ENCODE data around the gene CFL1.

CFL1 gene

GRCh38 chr11:65883786-65884715 is 26.1 kb upstream of the CFL1 start:
- Histone ChIP-seq H2AFZ (ENCODE audit: low read depth, low read length) (no peak overlapping the region), H3K36me3 (ENCODE audit: insufficient read depth, low read length) (peaks cover 41% of the 10 kb centered on the region), H3K27me3 (ENCODE audit: insufficient read depth, low read length) (no peaks in the 10 kb centered on the region), H3K4me1 (ENCODE audit: insufficient read depth, low read length) (peaks cover 16% of the 10 kb centered on the region), H3K4me3 (ENCODE audit: low read length) (no peak overlapping the region), H3K9me3 (ENCODE audit: low read length) (no peaks in the 10 kb centered on the region)

GRCh38 chr11:65883058-65883761 is 25.2 kb upstream of the CFL1 start:
- no peak overlapping the region for H2AFZ ChIP-seq (ENCODE audit: low read depth, low read length)
- peaks cover 11% of the 10 kb centered on the region for H3K4me1 ChIP-seq (ENCODE audit: insufficient read depth, low read length)
- H3K9me3 ChIP-seq (ENCODE audit: low read length) = no peaks in the 10 kb centered on the region
- peaks cover 41% of the 10 kb centered on the region for H3K36me3 ChIP-seq (ENCODE audit: insufficient read depth, low read length)
- H3K27me3 ChIP-seq (ENCODE audit: insufficient read depth, low read length) = no peaks in the 10 kb centered on the region
- H3K4me3 ChIP-seq (ENCODE audit: low read length) = no peak overlapping the region

GRCh38 chr11:65882120-65883057 is 24.4 kb upstream of the CFL1 start:
- peaks cover 41% of the 10 kb centered on the region for H3K36me3 ChIP-seq (ENCODE audit: insufficient read depth, low read length)
- H3K4me1 ChIP-seq (ENCODE audit: insufficient read depth, low read length) = peaks cover 9% of the 10 kb centered on the region
- H3K27me3 ChIP-seq (ENCODE audit: insufficient read depth, low read length) = no peaks in the 10 kb centered on the region
- H2AFZ ChIP-seq (ENCODE audit: low read depth, low read length) = no peak overlapping the region
- no peak overlapping the region for H3K4me3 ChIP-seq (ENCODE audit: low read length)
- H3K9me3 ChIP-seq (ENCODE audit: low read length) = no peaks in the 10 kb centered on the region

- Histone ChIP-seq H3K9me3 (ENCODE audit: low read length) (no peaks in the 10 kb centered on the region), H3K4me1 (ENCODE audit: insufficient read depth, low read length) (peaks cover 2% of the 10 kb centered on the region), H3K36me3 (ENCODE audit: insufficient read depth, low read length) (peaks cover 32% of the 10 kb centered on the region), H3K4me3 (ENCODE audit: low read length) (no peak overlapping the region), H3K27me3 (ENCODE audit: insufficient read depth, low read length) (no peaks in the 10 kb centered on the region), H2AFZ (ENCODE audit: low read depth, low read length) (no peak overlapping the region)
Measured at GRCh38 chr11:65880844-65881421, 23.0 kb upstream of the CFL1 start.

GRCh38 chr11:65880027-65880426 is 22.0 kb upstream of the CFL1 start:
- Histone ChIP-seq H3K9me3 (ENCODE audit: low read length) (no peaks in the 10 kb centered on the region), H3K36me3 (ENCODE audit: insufficient read depth, low read length) (peaks cover 23% of the 10 kb centered on the region), H3K4me1 (ENCODE audit: insufficient read depth, low read length) (peaks cover 2% of the 10 kb centered on the region), H3K4me3 (ENCODE audit: low read length) (no peak overlapping the region), H3K27me3 (ENCODE audit: insufficient read depth, low read length) (no peaks in the 10 kb centered on the region), H2AFZ (ENCODE audit: low read depth, low read length) (no peak overlapping the region)

- H2AFZ ChIP-seq (ENCODE audit: low read depth, low read length) = no peak within 1 kb of the TSS
- no peak within 1 kb of the TSS for H3K4me3 ChIP-seq (ENCODE audit: low read length)
- peaks cover 2% of the 10 kb centered on the region for H3K4me1 ChIP-seq (ENCODE audit: insufficient read depth, low read length)
- peaks cover 21% of the 10 kb centered on the region for H3K36me3 ChIP-seq (ENCODE audit: insufficient read depth, low read length)
- no peaks in the 10 kb centered on the region for H3K27me3 ChIP-seq (ENCODE audit: insufficient read depth, low read length)
- H3K9me3 ChIP-seq (ENCODE audit: low read length) = no peaks in the 10 kb centered on the region
Measured at GRCh38 chr11:65879617-65880016, 21.6 kb upstream of the CFL1 start, which contains the start of gene CTSW. Gene CTSW, plus strand, starts transcription at chr11:65879837. Its CDS starts 18 bp downstream, at chr11:65879855.

GRCh38 chr11:65873318-65874156 is 15.6 kb upstream of the CFL1 start:
- Histone ChIP-seq H2AFZ (ENCODE audit: low read depth, low read length) (peak overlapping the region; percentile 75), H3K9me3 (ENCODE audit: low read length) (no peaks in the 10 kb centered on the region), H3K27me3 (ENCODE audit: insufficient read depth, low read length) (no peaks in the 10 kb centered on the region), H3K4me3 (ENCODE audit: low read length) (peak overlapping the region; percentile 40), H3K36me3 (ENCODE audit: insufficient read depth, low read length) (no peaks in the 10 kb centered on the region), H3K4me1 (ENCODE audit: insufficient read depth, low read length) (peaks cover 15% of the 10 kb centered on the region)

- Histone ChIP-seq H3K9me3 (ENCODE audit: low read length) (no peaks in the 10 kb centered on the region), H3K27me3 (ENCODE audit: insufficient read depth, low read length) (no peaks in the 10 kb centered on the region), H3K4me1 (ENCODE audit: insufficient read depth, low read length) (peaks cover 15% of the 10 kb centered on the region), H3K36me3 (ENCODE audit: insufficient read depth, low read length) (no peaks in the 10 kb centered on the region), H3K4me3 (ENCODE audit: low read length) (peak within 1 kb of the TSS; percentile 40), H2AFZ (ENCODE audit: low read depth, low read length) (peak within 1 kb of the TSS; percentile 75)
Measured at GRCh38 chr11:65872586-65873317, 14.8 kb upstream of the CFL1 start, which contains the start of gene EFEMP2. Gene EFEMP2, minus strand, starts transcription at chr11:65872800. Its CDS starts 446 bp downstream, at chr11:65872354.

- no peak overlapping the region for H2AFZ ChIP-seq (ENCODE audit: low read depth, low read length)
- H3K4me3 ChIP-seq (ENCODE audit: low read length) = no peak overlapping the region
- peaks cover 15% of the 10 kb centered on the region for H3K4me1 ChIP-seq (ENCODE audit: insufficient read depth, low read length)
- H3K27me3 ChIP-seq (ENCODE audit: insufficient read depth, low read length) = no peaks in the 10 kb centered on the region
- H3K9me3 ChIP-seq (ENCODE audit: low read length) = no peaks in the 10 kb centered on the region
- peaks cover 2% of the 10 kb centered on the region for H3K36me3 ChIP-seq (ENCODE audit: insufficient read depth, low read length)
Measured at GRCh38 chr11:65871811-65872548, 14.0 kb upstream of the CFL1 start.

GRCh38 chr11:65870706-65871681 is 13.0 kb upstream of the CFL1 start:
- H3K4me3 ChIP-seq (ENCODE audit: low read length) = no peak overlapping the region
- no peaks in the 10 kb centered on the region for H3K27me3 ChIP-seq (ENCODE audit: insufficient read depth, low read length)
- peaks cover 8% of the 10 kb centered on the region for H3K36me3 ChIP-seq (ENCODE audit: insufficient read depth, low read length)

More at GRCh38 chr11:65870706-65871681, 13.0 kb upstream of the CFL1 start:
- Histone ChIP-seq H3K4me1 (ENCODE audit: insufficient read depth, low read length) (peaks cover 15% of the 10 kb centered on the region), H3K9me3 (ENCODE audit: low read length) (no peaks in the 10 kb centered on the region), H2AFZ (ENCODE audit: low read depth, low read length) (no peak overlapping the region)

Data from neuron (in vitro differentiated cells).